ENCODE measurements around the gene DENND1A.

DENND1A gene

DNA sequence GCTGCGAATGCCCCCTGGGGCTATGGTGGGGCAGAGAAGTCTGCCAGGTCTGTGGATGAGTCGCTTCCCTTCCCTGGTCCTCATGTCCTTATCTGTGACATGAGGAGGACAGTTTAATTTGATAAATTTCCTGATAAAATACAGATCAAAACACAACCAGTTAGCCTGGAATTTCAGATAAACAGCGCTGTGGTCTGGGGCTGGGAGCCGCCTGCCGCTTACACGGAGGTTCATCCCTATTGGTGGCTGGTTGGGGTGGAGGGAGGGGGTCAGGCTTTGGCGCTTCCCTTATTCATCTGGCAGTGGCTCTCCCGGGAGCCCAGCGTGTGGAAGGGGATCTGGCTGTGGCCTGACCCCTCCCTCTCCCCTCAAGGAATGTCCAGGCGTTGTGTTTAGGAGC lies 556.0 kb downstream of the DENND1A start:
- H3K9me3 ChIP-seq (ENCODE audit: insufficient read depth, low read depth, low read length), result no peaks in the 10 kb centered on the region
- H4K20me1 ChIP-seq (ENCODE audit: insufficient read depth, low read length, poor library complexity, severe bottlenecking), result no peaks in the 10 kb centered on the region
- TF ChIP-seq, protein P1, sequence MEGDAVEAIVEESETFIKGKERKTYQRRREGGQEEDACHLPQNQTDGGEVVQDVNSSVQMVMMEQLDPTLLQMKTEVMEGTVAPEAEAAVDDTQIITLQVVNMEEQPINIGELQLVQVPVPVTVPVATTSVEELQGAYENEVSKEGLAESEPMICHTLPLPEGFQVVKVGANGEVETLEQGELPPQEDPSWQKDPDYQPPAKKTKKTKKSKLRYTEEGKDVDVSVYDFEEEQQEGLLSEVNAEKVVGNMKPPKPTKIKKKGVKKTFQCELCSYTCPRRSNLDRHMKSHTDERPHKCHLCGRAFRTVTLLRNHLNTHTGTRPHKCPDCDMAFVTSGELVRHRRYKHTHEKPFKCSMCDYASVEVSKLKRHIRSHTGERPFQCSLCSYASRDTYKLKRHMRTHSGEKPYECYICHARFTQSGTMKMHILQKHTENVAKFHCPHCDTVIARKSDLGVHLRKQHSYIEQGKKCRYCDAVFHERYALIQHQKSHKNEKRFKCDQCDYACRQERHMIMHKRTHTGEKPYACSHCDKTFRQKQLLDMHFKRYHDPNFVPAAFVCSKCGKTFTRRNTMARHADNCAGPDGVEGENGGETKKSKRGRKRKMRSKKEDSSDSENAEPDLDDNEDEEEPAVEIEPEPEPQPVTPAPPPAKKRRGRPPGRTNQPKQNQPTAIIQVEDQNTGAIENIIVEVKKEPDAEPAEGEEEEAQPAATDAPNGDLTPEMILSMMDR (conservative IDR thresholded peaks at IDR 0.05; ENCODE audit: low read length), result no peak
- no peak for TF ChIP-seq EZH2phosphoT487 (IDR thresholded peaks at IDR 0.05; ENCODE audit: borderline replicate concordance)
- H3K9ac ChIP-seq (ENCODE audit: low read depth, low read length, poor library complexity, severe bottlenecking), result no peak overlapping the region
- H3K79me2 ChIP-seq (ENCODE audit: insufficient read depth, low read length), result no peaks in the 10 kb centered on the region
- H2AFZ ChIP-seq (ENCODE audit: low read length), result no peak overlapping the region
- no peak overlapping the region for H3K4me3 ChIP-seq (ENCODE audit: low read length, poor library complexity, severe bottlenecking)
- peaks cover 38% of the 10 kb centered on the region for H3K4me1 ChIP-seq (ENCODE audit: insufficient read depth, low read length, poor library complexity, severe bottlenecking)
- H3F3A ChIP-seq (ENCODE audit: low read depth), result no peaks in the 10 kb centered on the region
- H3K36me3 ChIP-seq (ENCODE audit: insufficient read depth, low read length), result no peaks in the 10 kb centered on the region
- no peak overlapping the region for H3K4me2 ChIP-seq (ENCODE audit: low read depth, low read length, poor library complexity, severe bottlenecking)
- no peaks in the 10 kb centered on the region for H3K9me2 ChIP-seq (replicated peaks; ENCODE audit: low read depth, low read length)
- H3K27me3 ChIP-seq (ENCODE audit: insufficient read depth, low read length, poor library complexity, severe bottlenecking), result no peaks in the 10 kb centered on the region

DNA sequence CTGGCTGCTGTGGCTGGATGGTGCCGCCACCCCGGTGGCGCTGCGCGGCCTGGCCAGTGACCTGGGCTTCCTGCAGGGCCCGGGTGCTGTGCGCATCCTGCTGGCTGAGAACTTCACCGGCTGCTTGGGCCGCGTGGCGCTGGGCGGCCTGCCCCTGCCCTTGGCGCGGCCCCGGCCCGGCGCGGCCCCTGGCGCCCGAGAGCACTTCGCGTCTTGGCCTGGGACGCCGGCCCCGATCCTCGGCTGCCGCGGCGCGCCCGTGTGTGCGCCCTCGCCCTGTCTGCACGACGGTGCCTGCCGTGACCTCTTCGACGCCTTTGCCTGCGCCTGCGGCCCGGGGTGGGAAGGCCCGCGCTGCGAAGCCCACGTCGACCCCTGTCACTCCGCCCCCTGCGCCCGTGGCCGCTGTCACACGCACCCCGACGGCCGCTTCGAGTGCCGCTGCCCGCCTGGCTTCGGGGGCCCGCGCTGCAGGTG lies 556.4 kb downstream of the DENND1A start:
- Histone ChIP-seq H3K9me2 (replicated peaks; ENCODE audit: low read depth, low read length) (no peaks in the 10 kb centered on the region), H3K79me2 (ENCODE audit: insufficient read depth, low read length) (no peaks in the 10 kb centered on the region), H3K9ac (ENCODE audit: low read depth, low read length, poor library complexity, severe bottlenecking) (no peak overlapping the region), H3K4me3 (ENCODE audit: low read length, poor library complexity, severe bottlenecking) (no peak overlapping the region), H3K4me2 (ENCODE audit: low read depth, low read length, poor library complexity, severe bottlenecking) (no peak overlapping the region), H3K36me3 (ENCODE audit: insufficient read depth, low read length) (no peaks in the 10 kb centered on the region), H2AFZ (ENCODE audit: low read length) (no peak overlapping the region), H4K20me1 (ENCODE audit: insufficient read depth, low read length, poor library complexity, severe bottlenecking) (no peaks in the 10 kb centered on the region), H3K4me1 (ENCODE audit: insufficient read depth, low read length, poor library complexity, severe bottlenecking) (peaks cover 38% of the 10 kb centered on the region), H3K27me3 (ENCODE audit: insufficient read depth, low read length, poor library complexity, severe bottlenecking) (no peaks in the 10 kb centered on the region), H3F3A (ENCODE audit: low read depth) (no peaks in the 10 kb centered on the region), H3K9me3 (ENCODE audit: insufficient read depth, low read depth, low read length) (no peaks in the 10 kb centered on the region)
- TF ChIP-seq EZH2phosphoT487 (IDR thresholded peaks at IDR 0.05; ENCODE audit: borderline replicate concordance), result no peak
- TF ChIP-seq, protein P1 (conservative IDR thresholded peaks at IDR 0.05; ENCODE audit: low read length), result no peak

DNA sequence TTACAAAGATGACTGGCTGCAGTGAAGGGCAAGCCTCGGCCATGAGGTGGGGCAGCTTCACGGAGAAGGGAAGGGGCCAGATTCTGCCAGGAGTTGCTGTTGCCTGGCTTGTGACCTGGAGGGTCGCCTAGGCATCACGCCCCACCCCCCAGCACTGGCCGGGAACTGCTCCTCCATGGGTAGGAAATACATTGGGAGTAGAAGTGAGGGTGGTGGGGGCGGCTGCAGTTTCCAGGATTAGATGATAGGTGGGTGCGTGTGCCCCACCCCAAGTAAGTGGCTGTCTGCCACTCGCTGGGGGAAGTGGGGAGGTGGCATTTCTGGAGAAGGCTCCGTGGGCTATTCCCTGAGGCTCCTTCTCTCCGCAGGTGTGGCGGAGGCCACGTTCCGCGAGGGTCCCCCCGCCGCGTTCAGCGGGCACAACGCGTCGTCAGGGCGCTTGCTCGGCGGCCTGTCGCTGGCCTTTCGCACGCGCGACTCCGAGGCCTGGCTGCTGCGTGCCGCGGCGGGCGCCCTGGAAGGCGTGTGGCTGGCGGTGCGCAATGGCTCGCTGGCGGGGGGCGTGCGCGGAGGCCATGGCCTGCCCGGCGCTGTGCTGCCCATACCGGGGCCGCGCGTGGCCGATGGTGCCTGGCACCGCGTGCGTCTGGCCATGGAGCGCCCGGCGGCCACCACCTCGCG lies 557.0 kb downstream of the DENND1A start:
- Histone ChIP-seq H4K20me1 (ENCODE audit: insufficient read depth, low read length, poor library complexity, severe bottlenecking) (no peaks in the 10 kb centered on the region), H3K4me3 (ENCODE audit: low read length, poor library complexity, severe bottlenecking) (no peak overlapping the region), H3K9me2 (replicated peaks; ENCODE audit: low read depth, low read length) (no peaks in the 10 kb centered on the region), H3K27me3 (ENCODE audit: insufficient read depth, low read length, poor library complexity, severe bottlenecking) (no peaks in the 10 kb centered on the region), H3K36me3 (ENCODE audit: insufficient read depth, low read length) (no peaks in the 10 kb centered on the region), H3K4me1 (ENCODE audit: insufficient read depth, low read length, poor library complexity, severe bottlenecking) (peaks cover 38% of the 10 kb centered on the region), H3K9ac (ENCODE audit: low read depth, low read length, poor library complexity, severe bottlenecking) (no peak overlapping the region), H3F3A (ENCODE audit: low read depth) (no peaks in the 10 kb centered on the region), H3K9me3 (ENCODE audit: insufficient read depth, low read depth, low read length) (no peaks in the 10 kb centered on the region), H3K4me2 (ENCODE audit: low read depth, low read length, poor library complexity, severe bottlenecking) (no peak overlapping the region), H3K79me2 (ENCODE audit: insufficient read depth, low read length) (no peaks in the 10 kb centered on the region), H2AFZ (ENCODE audit: low read length) (no peak overlapping the region)
- TF ChIP-seq, protein P1 (conservative IDR thresholded peaks at IDR 0.05; ENCODE audit: low read length), result no peak
- TF ChIP-seq EZH2phosphoT487 (IDR thresholded peaks at IDR 0.05; ENCODE audit: borderline replicate concordance), result no peak
